HepG2 (cell line): Measurements from ENCODE around the gene SND1. TPM values are rescaled to one million over a fixed set of nuclear protein-coding genes. Genes with fewer than 3 reads are reported as not detected.
A peak's percentile ranks its signal among the peaks of the same experiment; 100 is the strongest.
"Not testable (repeated sequence)": the region's sequence is repeated elsewhere in the genome, so short reads cannot be mapped to it uniquely, and the experiment has no call there.

Source experiments
- ATAC-seq: fragments of 200-7000 bp; cut with Tn5 transposase; 3 replicates; pipeline ENCODE4 v1.9.1; 2020; ENCODE audit warnings: mild to moderate bottlenecking, moderate library complexity
- BruUV-seq: library from RNA; stranded (reverse); fragments of 400-500 nt; replicated peaks from 2 replicates; lab custom pipeline; 2021; lab: Mats Ljungman, UMichigan
- CTCF ChIA-PET: fragments of 300-600 bp; formaldehyde crosslinking; extraction: SDS; loops from one replicate; lab custom pipeline; 2021; ENCODE audit warnings: low total read pairs, inconsistent platforms, low intra/inter-chr PET ratio; lab: Yijun Ruan, JAX
- POLR2A ChIA-PET: fragments of 350-600 bp; sonication (Branson Sonifier 250); formaldehyde crosslinking; loops from one replicate; lab custom pipeline; 2020; ENCODE audit warnings: antibody characterized with exemption, inconsistent platforms; lab: Yijun Ruan, JAX
- DNase-seq: peaks from one replicate; pipeline ENCODE4 v3.0.0-alpha.2; 2015; ENCODE audit warnings: low spot score
- FAIRE-seq: peaks from 3 replicates; lab custom pipeline; 2011; peaks lifted over from hg19 to GRCh38; lab: Jason Lieb, UNC
- H2AFZ ChIP-seq: one replicate; pipeline ENCODE4 v1.6.1; 2011; ENCODE audit warnings: low read length, inconsistent platforms
- H3K27ac ChIP-seq: fragments of 300-600 bp; 3 replicates; pipeline ENCODE4 v1.8.0; 2011; ENCODE audit warnings: mixed run types, mild to moderate bottlenecking, mixed read lengths, low read length, inconsistent platforms; ENCODE audit not compliant: insufficient read depth; ENCODE audit errors: extremely low read length
- H3K27me3 ChIP-seq, 2 experiments: fragments of 200-600 bp in 1 of 2; 2 replicates in 1 of 2; 3 replicates in 1 of 2; pipeline versions ENCODE4 v1.6.0 to v1.8.0; 2011; ENCODE audit warnings: low read length in 2 of 2, mild to moderate bottlenecking in 2 of 2, moderate library complexity in 2 of 2, inconsistent platforms in 1 of 2; ENCODE audit not compliant: insufficient read depth in 2 of 2, control insufficient read depth in 1 of 2
- H3K36me3 ChIP-seq, 2 experiments: fragments of 200-600 bp in 1 of 2; replicated peaks in 1 of 2; 2 replicates in 1 of 2; 3 replicates in 1 of 2; pipeline versions ENCODE4 v1.5.1 to v1.8.0; 2011; ENCODE audit warnings: low read length in 2 of 2, inconsistent platforms in 1 of 2; ENCODE audit not compliant: insufficient read depth in 2 of 2, control insufficient read depth in 1 of 2
- H3K4me1 ChIP-seq: 2 replicates; pipeline ENCODE4 v1.5.1; 2012; ENCODE audit warnings: low read length, inconsistent platforms; ENCODE audit not compliant: insufficient read depth
- H3K4me2 ChIP-seq: 2 replicates; pipeline ENCODE4 v1.6.0; 2011; ENCODE audit warnings: low read depth, low read length, inconsistent platforms
- H3K4me3 ChIP-seq, 3 experiments: fragments of 200-600 bp in 1 of 3; sonication (generic), shearing (Covaris generic) in 1 of 3; replicated peaks in 1 of 3; 2 replicates each; pipeline ENCODE4 v1.5.1; 2011 to 2016; ENCODE audit warnings: low read length in 3 of 3, inconsistent platforms in 2 of 3, low read depth in 2 of 3, mild to moderate bottlenecking in 2 of 3, control low read depth in 1 of 3, mixed read lengths in 1 of 3; ENCODE audit not compliant: insufficient read depth in 1 of 3
- H3K79me2 ChIP-seq: one replicate; pipeline ENCODE4 v1.6.1; 2011; ENCODE audit warnings: low read length, inconsistent platforms; ENCODE audit not compliant: insufficient read depth
- H3K9ac ChIP-seq: 2 replicates; pipeline ENCODE4 v1.6.0; 2011; ENCODE audit warnings: mild to moderate bottlenecking, low read depth, low read length, inconsistent platforms; ENCODE audit not compliant: insufficient read depth
- H3K9me3 ChIP-seq: 2 replicates; pipeline ENCODE4 v1.5.1; 2012; ENCODE audit warnings: mild to moderate bottlenecking, low read length
- H4K20me1 ChIP-seq: 2 replicates; pipeline ENCODE4 v1.6.0; 2011; ENCODE audit warnings: inconsistent platforms, mild to moderate bottlenecking, low read length, moderate library complexity; ENCODE audit not compliant: insufficient read depth
- CEBPB ChIP-seq: IDR thresholded peaks from 2 replicates; pipeline ENCODE4 v1.6.1; 2011; ENCODE audit warnings: low read depth, low read length, improper control_type of control experiment, borderline replicate concordance
- CEBPG ChIP-seq: IDR thresholded peaks from 2 replicates; pipeline ENCODE4 v1.6.1; 2016
- CHD2 ChIP-seq: IDR thresholded peaks from 2 replicates; pipeline ENCODE4 v1.6.1; 2011; ENCODE audit warnings: low read depth, low read length, improper control_type of control experiment
- FOXJ3 ChIP-seq: sonication (generic); formaldehyde crosslinking; IDR thresholded peaks from 2 replicates; pipeline ENCODE4 v1.4.0; 2020; ENCODE audit warnings: missing genetic modification reagents, mild to moderate bottlenecking, borderline replicate concordance
- ISX ChIP-seq: sonication (generic); formaldehyde crosslinking; conservative IDR thresholded peaks from 2 replicates; pipeline ENCODE4 v1.5.0; 2020; ENCODE audit warnings: missing genetic modification reagents
- JARID2 ChIP-seq: sonication (generic); formaldehyde crosslinking; IDR thresholded peaks from 2 replicates; pipeline ENCODE4 v1.8.1; 2023; ENCODE audit warnings: missing genetic modification reagents, inconsistent platforms; ENCODE audit not compliant: insufficient replicate concordance
- POLR2AphosphoS2 ChIP-seq: IDR thresholded peaks from 2 replicates; pipeline ENCODE4 v1.6.1; 2011; ENCODE audit warnings: low read depth, low read length, improper control_type of control experiment
- SNAPC2 ChIP-seq: sonication (generic); formaldehyde crosslinking; IDR thresholded peaks from 2 replicates; pipeline ENCODE4 v1.8.1; 2022; ENCODE audit warnings: mild to moderate bottlenecking, missing genetic modification reagents
- ZNF891 ChIP-seq: sonication (generic); formaldehyde crosslinking; IDR thresholded peaks from 2 replicates; pipeline ENCODE4 v1.5.0; 2020; ENCODE audit warnings: mild to moderate bottlenecking, missing genetic modification reagents
- WGBS: methylation state at CpG from one replicate; pipeline ENCODE4 v1.1.6; 2017; ENCODE audit warnings: low lambda C conversion rate; 5-methylcytosine and 5-hydroxymethylcytosine counted together
- in situ Hi-C: cut with HindIII; loops from 2 replicates; pipeline ENCODE4 v1.10.0; 2017; ENCODE audit warnings: low pct_unique_long_range_greater_than_20kb; ENCODE audit not compliant: extremely low pct_ligation_motif_present
- intact Hi-C: fragments of 100-400 bp; cut with micrococcal nuclease; formaldehyde crosslinking; loops from one replicate; pipeline ENCODE4 v1.10.0; 2022; ENCODE audit not compliant: unreplicated experiment
- polyA plus RNA-seq, 8 experiments: library from polyadenylated mRNA; depleted of rRNA in 3 of 8; stranded (reverse) in 7 of 8; unstranded in 1 of 8; fragments of >200 nt; fragmentation: Illumina TruSeq in 4 of 8; extraction: Trizol in 4 of 8; gene quantifications; 2 replicates each; pipeline versions ENCODE4 v1.2.1 to v1.2.3, GENCODE V29; 2011 to 2016; ENCODE audit warnings: low read depth in 4 of 8, missing spikeins in 1 of 8, mixed read lengths in 1 of 8; ENCODE audit not compliant: insufficient read depth in 1 of 8
- total RNA-seq, 5 experiments: library from RNA; depleted of rRNA; stranded (reverse); fragments of >200 nt; fragmentation: Illumina TruSeq; extraction: Trizol; gene quantifications; 2 replicates each; pipeline ENCODE4 v1.2.3, GENCODE V29; 2016; ENCODE audit warnings: low read depth in 1 of 5
- TF ChIP-seq, protein P1 (sequence below): sonication (generic); formaldehyde crosslinking; IDR thresholded peaks from 2 replicates; pipeline ENCODE4 v1.4.0; 2020; ENCODE audit warnings: missing genetic modification reagents, borderline replicate concordance
- TF ChIP-seq, protein P2 (sequence below): sonication (generic); formaldehyde crosslinking; IDR thresholded peaks from 2 replicates; pipeline ENCODE4 v1.4.0; 2020; ENCODE audit warnings: mild to moderate bottlenecking, low read depth, missing genetic modification reagents
- TF ChIP-seq, protein P3 (sequence below): sonication (generic); formaldehyde crosslinking; IDR thresholded peaks from 2 replicates; pipeline ENCODE4 v1.4.0; 2020; ENCODE audit warnings: missing genetic modification reagents

SND1 gene
- total and polyA plus RNA-seq, 2 of the 13 experiments (the other 11 are each of a cell fraction or from before 2014, with no cell fraction given) = 110 to 182 TPM

DNA sequence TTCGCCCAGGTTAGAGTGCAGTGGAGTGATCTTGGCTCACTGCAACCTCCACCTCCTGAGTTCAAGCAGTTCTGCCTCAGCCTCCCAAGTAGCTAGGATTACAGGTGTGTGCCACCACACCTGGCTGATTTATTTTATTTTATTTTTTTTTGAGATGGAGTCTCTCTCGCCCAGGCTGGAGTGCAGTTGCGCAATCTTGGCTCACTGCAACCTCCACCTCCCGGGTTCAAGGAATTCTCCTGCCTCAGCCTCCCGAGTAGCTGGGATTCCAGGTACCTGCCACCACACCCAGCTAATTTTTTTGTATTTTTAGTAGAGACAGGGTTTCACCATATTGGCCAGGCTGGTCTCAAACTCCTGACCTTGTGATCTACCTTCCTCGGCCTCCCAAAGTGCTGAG lies 250.8 kb downstream of the SND1 start:
- H3K9ac ChIP-seq, BruUV-seq, DNase-seq, in situ Hi-C loops, H3K4me3 ChIP-seq, H3K4me2 ChIP-seq, FAIRE-seq, CTCF ChIA-PET, H2AFZ ChIP-seq, H3K27me3 ChIP-seq, H3K9me3 ChIP-seq, H3K79me2 ChIP-seq, ATAC-seq, H3K27ac ChIP-seq, POLR2A ChIA-PET: not testable (repeated sequence)
- Histone ChIP-seq H4K20me1 (peaks cover 14% of the 10 kb centered on the region), H3K4me1 (peaks cover 68% of the 10 kb centered on the region), H3K36me3 (peaks cover 8 to 25% of the 10 kb centered on the region in 2 experiments; a peak in 3 of 5 replicates)
- intact Hi-C loops = loop anchor here (10.0 kb wide), 1 partner anchor 102 kb away; no protein-coding TSS in a partner anchor
- 97% methylated on average over 6 of the region's 6 CpGs for WGBS
- TF ChIP-seq CEBPG (peak; percentile 40; the same call in 1 of the 2 replicates), CEBPB (peak; percentile 16; the same call in 1 of the 2 replicates)

DNA sequence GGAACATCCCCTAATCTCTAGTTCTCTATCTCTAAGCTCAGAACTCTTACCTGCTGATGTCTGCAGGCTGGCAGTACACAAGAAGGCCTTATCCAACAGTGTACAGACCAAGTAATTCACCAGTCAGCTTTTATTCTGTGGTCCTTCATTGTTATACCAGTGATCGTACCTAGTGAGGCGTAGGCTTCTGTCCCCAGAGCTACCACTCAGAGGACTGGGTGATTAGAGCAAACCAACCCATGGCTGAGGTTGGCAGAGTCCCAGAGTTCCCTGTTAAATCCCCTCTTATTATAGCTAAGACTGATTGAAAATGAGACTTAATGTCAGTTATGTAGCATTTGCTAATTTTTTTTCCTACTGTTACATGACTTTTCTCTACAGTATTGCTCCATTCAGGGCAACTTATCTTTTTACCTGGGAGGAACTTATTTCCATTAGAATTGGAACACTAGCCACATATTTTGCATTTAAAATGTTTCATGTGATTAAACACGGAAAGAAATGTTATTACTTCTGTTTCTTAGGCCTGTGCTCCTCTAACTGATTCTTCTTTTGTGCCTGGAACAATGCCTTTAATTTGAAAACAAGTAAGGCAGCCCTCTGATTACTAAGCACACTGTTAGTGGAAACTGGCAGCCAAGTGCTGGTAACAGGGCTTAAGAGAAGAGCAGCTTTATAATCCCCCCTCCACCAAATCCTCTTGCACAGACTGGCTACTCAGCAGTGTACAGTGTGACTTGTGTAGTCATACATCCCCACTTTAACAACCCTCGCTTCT lies 252.1 kb downstream of the SND1 start:
- intact Hi-C loops = loop anchor here (10.0 kb wide), 1 partner anchor 101 kb away; no protein-coding TSS in a partner anchor
- CTCF ChIA-PET = no interaction called here
- Histone ChIP-seq H3K27me3 (no peaks in the 10 kb centered on the region), H3K4me2 (no peak overlapping the region), H3K79me2 (peaks cover 2% of the 10 kb centered on the region), H2AFZ (no peak overlapping the region), H3K36me3 (peaks cover 5 to 17% of the 10 kb centered on the region in 2 experiments; a peak in 3 of 5 replicates), H3K4me1 (peaks cover 81% of the 10 kb centered on the region), H3K27ac (no peak overlapping the region), H4K20me1 (peaks cover 19% of the 10 kb centered on the region), H3K4me3 (no peak overlapping the region), H3K9me3 (no peaks in the 10 kb centered on the region), H3K9ac (no peak overlapping the region)
- no peak for DNase-seq
- WGBS = 96% methylated on average over 4 of the region's 4 CpGs
- POLR2A ChIA-PET = interaction anchor here (1.6 kb wide), 1 partner anchor 8 kb away, joined by 4 read pairs; no protein-coding TSS in a partner anchor
- no TSS peak for BruUV-seq
- no peak for ATAC-seq
- in situ Hi-C loops = no loop called here
- FAIRE-seq = no peak
- TF ChIP-seq, protein P1, sequence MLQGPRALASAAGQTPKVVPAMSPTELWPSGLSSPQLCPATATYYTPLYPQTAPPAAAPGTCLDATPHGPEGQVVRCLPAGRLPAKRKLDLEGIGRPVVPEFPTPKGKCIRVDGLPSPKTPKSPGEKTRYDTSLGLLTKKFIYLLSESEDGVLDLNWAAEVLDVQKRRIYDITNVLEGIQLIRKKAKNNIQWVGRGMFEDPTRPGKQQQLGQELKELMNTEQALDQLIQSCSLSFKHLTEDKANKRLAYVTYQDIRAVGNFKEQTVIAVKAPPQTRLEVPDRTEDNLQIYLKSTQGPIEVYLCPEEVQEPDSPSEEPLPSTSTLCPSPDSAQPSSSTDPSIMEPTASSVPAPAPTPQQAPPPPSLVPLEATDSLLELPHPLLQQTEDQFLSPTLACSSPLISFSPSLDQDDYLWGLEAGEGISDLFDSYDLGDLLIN (CRISPR knock-in tag) = no peak
- TF ChIP-seq JARID2 = no peak
- no peak for TF ChIP-seq POLR2AphosphoS2
- TF ChIP-seq CHD2 = no peak
- TF ChIP-seq, protein P2, sequence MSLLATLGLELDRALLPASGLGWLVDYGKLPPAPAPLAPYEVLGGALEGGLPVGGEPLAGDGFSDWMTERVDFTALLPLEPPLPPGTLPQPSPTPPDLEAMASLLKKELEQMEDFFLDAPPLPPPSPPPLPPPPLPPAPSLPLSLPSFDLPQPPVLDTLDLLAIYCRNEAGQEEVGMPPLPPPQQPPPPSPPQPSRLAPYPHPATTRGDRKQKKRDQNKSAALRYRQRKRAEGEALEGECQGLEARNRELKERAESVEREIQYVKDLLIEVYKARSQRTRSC = no peak
- TF ChIP-seq ISX = no peak
- no peak for TF ChIP-seq SNAPC2 (CRISPR knock-in tag)
- TF ChIP-seq, protein P3, sequence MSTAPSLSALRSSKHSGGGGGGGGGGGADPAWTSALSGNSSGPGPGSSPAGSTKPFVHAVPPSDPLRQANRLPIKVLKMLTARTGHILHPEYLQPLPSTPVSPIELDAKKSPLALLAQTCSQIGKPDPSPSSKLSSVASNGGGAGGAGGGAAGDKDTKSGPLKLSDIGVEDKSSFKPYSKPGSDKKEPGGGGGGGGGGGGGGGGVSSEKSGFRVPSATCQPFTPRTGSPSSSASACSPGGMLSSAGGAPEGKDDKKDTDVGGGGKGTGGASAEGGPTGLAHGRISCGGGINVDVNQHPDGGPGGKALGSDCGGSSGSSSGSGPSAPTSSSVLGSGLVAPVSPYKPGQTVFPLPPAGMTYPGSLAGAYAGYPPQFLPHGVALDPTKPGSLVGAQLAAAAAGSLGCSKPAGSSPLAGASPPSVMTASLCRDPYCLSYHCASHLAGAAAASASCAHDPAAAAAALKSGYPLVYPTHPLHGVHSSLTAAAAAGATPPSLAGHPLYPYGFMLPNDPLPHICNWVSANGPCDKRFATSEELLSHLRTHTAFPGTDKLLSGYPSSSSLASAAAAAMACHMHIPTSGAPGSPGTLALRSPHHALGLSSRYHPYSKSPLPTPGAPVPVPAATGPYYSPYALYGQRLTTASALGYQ (CRISPR knock-in tag) = no peak
- TF ChIP-seq FOXJ3 (CRISPR knock-in tag) = no peak
- no peak for TF ChIP-seq ZNF891 (CRISPR knock-in tag)
